ENCODE measurements around the gene ZRSR2. TPM values are rescaled to one million over a fixed set of nuclear protein-coding genes. Genes with fewer than 3 reads are reported as not detected.

ZRSR2 gene
- total and polyA plus RNA-seq, 2 of the 13 experiments (the other 11 are each of a cell fraction or from before 2014, with no cell fraction given), result 3.6 to 4.9 TPM

- TF ChIP-seq MYPOP (CRISPR knock-in tag; IDR thresholded peaks at IDR 0.05) (peak; percentile 39; the same call in 1 of the 2 replicates), HNF4G (IDR thresholded peaks at IDR 0.05; ENCODE audit: borderline replicate concordance, low read depth, low read length) (peak; percentile 31; the same call in 1 of the 2 replicates), HNF4G (CRISPR knock-in tag; IDR thresholded peaks at IDR 0.05; ENCODE audit: borderline replicate concordance, low read depth) (no peak), PATZ1 (CRISPR knock-in tag; IDR thresholded peaks at IDR 0.05) (peak; percentile 46; the same call in 1 of the 2 replicates), ZNF275 (CRISPR knock-in tag; IDR thresholded peaks at IDR 0.05; ENCODE audit: borderline replicate concordance) (no peak), DDIT3 (CRISPR knock-in tag; IDR thresholded peaks at IDR 0.05) (no peak), HMGXB4 (CRISPR knock-in tag; IDR thresholded peaks at IDR 0.05; ENCODE audit: borderline replicate concordance in 1 of 2, low read depth in 1 of 2) (peak in 1 of 2 experiments; percentile 58; a peak in 1 of 4 replicates), ZNF260 (CRISPR knock-in tag; IDR thresholded peaks at IDR 0.05; ENCODE audit: borderline replicate concordance, low read depth) (no peak), ZNF367 (CRISPR knock-in tag; IDR thresholded peaks at IDR 0.05; ENCODE audit: borderline replicate concordance) (no peak), CENPT (CRISPR knock-in tag; IDR thresholded peaks at IDR 0.05; ENCODE audit: low read depth) (no peak), ZNF788 (CRISPR knock-in tag; IDR thresholded peaks at IDR 0.05; ENCODE audit: borderline replicate concordance) (no peak), AGO2 (optimal IDR thresholded peaks at IDR 0.05; ENCODE audit: low read depth, low read length) (no peak), PHF8 (CRISPR knock-in tag; IDR thresholded peaks at IDR 0.05) (no peak), ZNF749 (CRISPR knock-in tag; IDR thresholded peaks at IDR 0.05; ENCODE audit: borderline replicate concordance) (no peak), ZNF362 (CRISPR knock-in tag; IDR thresholded peaks at IDR 0.05; ENCODE audit: borderline replicate concordance) (no peak), ZNF446 (CRISPR knock-in tag; IDR thresholded peaks at IDR 0.05) (no peak), MYNN (CRISPR knock-in tag; IDR thresholded peaks at IDR 0.05; ENCODE audit: low read depth) (no peak), TBL1XR1 (IDR thresholded peaks at IDR 0.05; ENCODE audit: borderline replicate concordance, low read length, partially characterized antibody) (peak; percentile 86), SOX5 (CRISPR knock-in tag; IDR thresholded peaks at IDR 0.05; ENCODE audit: borderline replicate concordance) (peak; percentile 93)
Observed at GRCh38 chrX:15744181-15744867, 46.0 kb upstream of the ZRSR2 start (continued).

All from HepG2 (cell line).